Measurements from ENCODE around the gene PRDM10. TPM values are rescaled to one million over a fixed set of nuclear protein-coding genes. Genes with fewer than 3 reads are reported as not detected.

PRDM10 gene
- total RNA-seq, 1 experiment from 2014 or later: 7.7 TPM

DNA sequence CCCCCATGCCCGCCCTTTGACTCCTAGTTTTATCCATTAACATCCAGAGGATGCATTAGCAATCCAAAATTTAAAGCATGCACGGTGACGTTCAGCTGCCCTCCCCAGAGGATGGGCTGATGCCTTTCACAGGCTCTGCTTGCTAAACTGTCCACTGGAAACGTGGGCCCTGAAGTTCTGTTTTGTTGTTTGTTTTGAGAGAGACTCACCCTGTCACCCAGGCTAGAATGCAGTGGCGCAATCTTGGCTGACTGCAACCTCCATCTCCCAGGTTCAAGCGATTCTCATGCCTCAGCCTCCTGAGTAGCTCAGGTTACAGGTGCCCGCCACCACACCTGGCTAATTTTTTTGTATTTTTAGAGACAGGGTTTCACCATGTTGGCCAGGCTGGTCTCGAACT, 146.6 kb downstream of the PRDM10 start:
- Histone ChIP-seq H4K91ac (ENCODE audit: insufficient read length, low read depth, low read length) (no peak overlapping the region), H3K4ac (ENCODE audit: low read depth, low read length) (no peak overlapping the region), H4K8ac (replicated peaks; ENCODE audit: insufficient read length, low read depth, low read length) (no peak overlapping the region), H3K23me2 (ENCODE audit: insufficient read length, low read depth, low read length, poor library complexity, severe bottlenecking) (no peaks in the 10 kb centered on the region), H3K79me2 (ENCODE audit: insufficient read depth, low read length) (no peaks in the 10 kb centered on the region), H3K9ac (ENCODE audit: extremely low read depth, insufficient read length, low read length) (no peak overlapping the region), H2AK5ac (ENCODE audit: insufficient read length, low read length) (no peak overlapping the region), H2AFZ (ENCODE audit: low read length) (no peak overlapping the region), H2BK5ac (ENCODE audit: insufficient read length, low read length) (no peak overlapping the region), H3T11ph (ENCODE audit: low read length) (no peak overlapping the region), H2BK15ac (ENCODE audit: low read depth, low read length) (no peak overlapping the region), H3K23ac (ENCODE audit: insufficient read length, low read depth, low read length) (no peak overlapping the region), H2BK120ac (ENCODE audit: low read depth, low read length, poor library complexity, severe bottlenecking) (no peak overlapping the region), H4K20me1 (ENCODE audit: control insufficient read depth, insufficient read depth, insufficient read length) (no peaks in the 10 kb centered on the region), H3K18ac (ENCODE audit: insufficient read length, low read depth, low read length) (no peak overlapping the region), H2BK12ac (ENCODE audit: insufficient read length, low read depth, low read length) (no peak overlapping the region), H2BK20ac (ENCODE audit: low read depth, low read length, poor library complexity, severe bottlenecking) (no peak overlapping the region), H3K4me2 (ENCODE audit: insufficient read depth, insufficient read length, low read length) (no peak overlapping the region), H3K56ac (ENCODE audit: insufficient read length, low read depth, low read length) (no peak overlapping the region), H3K27ac (ENCODE audit: insufficient read length, low read depth, low read length) (no peak overlapping the region), H3K27me3 (ENCODE audit: insufficient read depth, low read length) (no peaks in the 10 kb centered on the region), H3K4me1 (ENCODE audit: insufficient read depth, low read length) (no peaks in the 10 kb centered on the region), H4K5ac (ENCODE audit: insufficient read length, low read depth, low read length) (no peak overlapping the region), H3K14ac (ENCODE audit: insufficient read depth, low read length) (no peak overlapping the region), H3K9me3 (ENCODE audit: control insufficient read depth, low read depth, low read length) (no peaks in the 10 kb centered on the region), H3K79me1 (ENCODE audit: insufficient read depth, low read depth, low read length, poor library complexity, severe bottlenecking) (no peaks in the 10 kb centered on the region)
- H3K9me3 Mint-ChIP-seq: no peaks in the 10 kb centered on the region
- no peak overlapping the region for H3K27ac Mint-ChIP-seq
- peaks cover 2 to 16% (median 12%) of the 10 kb centered on the region in 3 experiments; a peak in 6 of 7 replicates for H3K36me3 Mint-ChIP-seq (ENCODE audit: insufficient read depth in 1 of 3, low read depth in 3 of 3)
- H3K4me3 Mint-ChIP-seq: no peak overlapping the region
- WGBS (ENCODE audit: extremely low coverage, insufficient read length, low lambda C conversion rate): no CpG with 5 or more reads among the region's 8 CpGs
- TF ChIP-seq, protein P1, sequence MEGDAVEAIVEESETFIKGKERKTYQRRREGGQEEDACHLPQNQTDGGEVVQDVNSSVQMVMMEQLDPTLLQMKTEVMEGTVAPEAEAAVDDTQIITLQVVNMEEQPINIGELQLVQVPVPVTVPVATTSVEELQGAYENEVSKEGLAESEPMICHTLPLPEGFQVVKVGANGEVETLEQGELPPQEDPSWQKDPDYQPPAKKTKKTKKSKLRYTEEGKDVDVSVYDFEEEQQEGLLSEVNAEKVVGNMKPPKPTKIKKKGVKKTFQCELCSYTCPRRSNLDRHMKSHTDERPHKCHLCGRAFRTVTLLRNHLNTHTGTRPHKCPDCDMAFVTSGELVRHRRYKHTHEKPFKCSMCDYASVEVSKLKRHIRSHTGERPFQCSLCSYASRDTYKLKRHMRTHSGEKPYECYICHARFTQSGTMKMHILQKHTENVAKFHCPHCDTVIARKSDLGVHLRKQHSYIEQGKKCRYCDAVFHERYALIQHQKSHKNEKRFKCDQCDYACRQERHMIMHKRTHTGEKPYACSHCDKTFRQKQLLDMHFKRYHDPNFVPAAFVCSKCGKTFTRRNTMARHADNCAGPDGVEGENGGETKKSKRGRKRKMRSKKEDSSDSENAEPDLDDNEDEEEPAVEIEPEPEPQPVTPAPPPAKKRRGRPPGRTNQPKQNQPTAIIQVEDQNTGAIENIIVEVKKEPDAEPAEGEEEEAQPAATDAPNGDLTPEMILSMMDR (conservative IDR thresholded peaks at IDR 0.05): no peak
- H3K27me3 Mint-ChIP-seq (ENCODE audit: low read depth): no peaks in the 10 kb centered on the region
- no peak for DNase-seq
- peaks cover 0 to 2% of the 10 kb centered on the region in 2 experiments; a peak in 1 of 4 replicates for H3K4me1 Mint-ChIP-seq

Data from H9 (cell line).